ENCODE results near the gene SSR4. TPM values are rescaled to one million over a fixed set of nuclear protein-coding genes. Genes with fewer than 3 reads are reported as not detected.

The SSR4 gene
- total RNA-seq, 1 donor from 2014 or later, result 183 TPM

DNA sequence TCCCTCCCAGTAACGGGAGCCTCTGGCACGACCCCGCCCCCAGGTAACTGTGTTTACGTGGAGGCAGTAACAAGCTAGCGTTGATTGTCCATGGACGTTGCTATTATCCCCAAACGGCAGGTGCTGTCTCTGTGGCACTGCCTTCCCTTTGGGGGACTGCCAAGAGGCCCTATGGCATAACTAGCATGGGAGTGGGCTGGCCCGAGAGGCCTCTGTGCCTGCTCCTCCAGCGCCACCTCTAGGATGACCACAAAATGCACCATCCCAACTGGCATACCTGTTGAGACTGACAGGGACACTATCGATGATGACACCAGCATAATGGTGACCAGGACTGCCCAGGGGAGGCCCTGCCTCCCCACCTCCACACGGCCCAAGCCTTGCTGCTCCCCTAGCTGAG is 12.2 kb upstream of the SSR4 start:
- Mint-ChIP-seq H3K4me3 (no peak overlapping the region), H3K27ac (ENCODE audit: unreplicated experiment) (no peak overlapping the region), H3K36me3 (ENCODE audit: low read depth) (no peaks in the 10 kb centered on the region), H3K9me3 (no peaks in the 10 kb centered on the region), H3K27me3 (ENCODE audit: low read depth) (no peaks in the 10 kb centered on the region), H3K4me1 (peaks cover 8% of the 10 kb centered on the region)
- TF ChIP-seq, protein P1, sequence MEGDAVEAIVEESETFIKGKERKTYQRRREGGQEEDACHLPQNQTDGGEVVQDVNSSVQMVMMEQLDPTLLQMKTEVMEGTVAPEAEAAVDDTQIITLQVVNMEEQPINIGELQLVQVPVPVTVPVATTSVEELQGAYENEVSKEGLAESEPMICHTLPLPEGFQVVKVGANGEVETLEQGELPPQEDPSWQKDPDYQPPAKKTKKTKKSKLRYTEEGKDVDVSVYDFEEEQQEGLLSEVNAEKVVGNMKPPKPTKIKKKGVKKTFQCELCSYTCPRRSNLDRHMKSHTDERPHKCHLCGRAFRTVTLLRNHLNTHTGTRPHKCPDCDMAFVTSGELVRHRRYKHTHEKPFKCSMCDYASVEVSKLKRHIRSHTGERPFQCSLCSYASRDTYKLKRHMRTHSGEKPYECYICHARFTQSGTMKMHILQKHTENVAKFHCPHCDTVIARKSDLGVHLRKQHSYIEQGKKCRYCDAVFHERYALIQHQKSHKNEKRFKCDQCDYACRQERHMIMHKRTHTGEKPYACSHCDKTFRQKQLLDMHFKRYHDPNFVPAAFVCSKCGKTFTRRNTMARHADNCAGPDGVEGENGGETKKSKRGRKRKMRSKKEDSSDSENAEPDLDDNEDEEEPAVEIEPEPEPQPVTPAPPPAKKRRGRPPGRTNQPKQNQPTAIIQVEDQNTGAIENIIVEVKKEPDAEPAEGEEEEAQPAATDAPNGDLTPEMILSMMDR (conservative IDR thresholded peaks at IDR 0.05), result no peak
- DNase-seq (ENCODE audit: low read depth, low spot score), result no peak

DNA sequence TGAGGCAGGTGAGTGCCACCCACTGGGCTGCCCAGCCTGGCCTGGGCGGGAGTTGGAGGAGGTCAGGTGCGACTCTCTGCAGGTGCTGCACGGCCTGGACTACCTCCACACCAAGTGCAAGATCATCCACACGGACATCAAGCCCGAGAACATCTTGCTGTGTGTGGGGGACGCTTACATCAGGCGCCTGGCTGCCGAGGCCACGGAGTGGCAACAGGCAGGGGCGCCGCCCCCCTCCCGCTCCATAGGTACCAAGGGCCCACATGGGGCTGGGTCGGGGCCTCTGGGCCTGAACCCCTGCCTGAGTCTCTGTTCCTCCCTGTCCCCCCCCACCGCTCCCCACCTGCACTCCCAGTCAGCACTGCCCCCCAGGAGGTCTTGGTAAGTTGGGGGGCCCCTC is 11.6 kb upstream of the SSR4 start:
- Mint-ChIP-seq H3K27ac (ENCODE audit: unreplicated experiment) (no peak overlapping the region), H3K4me3 (no peak overlapping the region), H3K4me1 (peaks cover 8% of the 10 kb centered on the region), H3K9me3 (no peaks in the 10 kb centered on the region), H3K36me3 (ENCODE audit: low read depth) (peaks cover 2% of the 10 kb centered on the region), H3K27me3 (ENCODE audit: low read depth) (no peaks in the 10 kb centered on the region)
- DNase-seq (ENCODE audit: low read depth, low spot score), result no peak
- TF ChIP-seq, protein P1 (conservative IDR thresholded peaks at IDR 0.05), result no peak

DNA sequence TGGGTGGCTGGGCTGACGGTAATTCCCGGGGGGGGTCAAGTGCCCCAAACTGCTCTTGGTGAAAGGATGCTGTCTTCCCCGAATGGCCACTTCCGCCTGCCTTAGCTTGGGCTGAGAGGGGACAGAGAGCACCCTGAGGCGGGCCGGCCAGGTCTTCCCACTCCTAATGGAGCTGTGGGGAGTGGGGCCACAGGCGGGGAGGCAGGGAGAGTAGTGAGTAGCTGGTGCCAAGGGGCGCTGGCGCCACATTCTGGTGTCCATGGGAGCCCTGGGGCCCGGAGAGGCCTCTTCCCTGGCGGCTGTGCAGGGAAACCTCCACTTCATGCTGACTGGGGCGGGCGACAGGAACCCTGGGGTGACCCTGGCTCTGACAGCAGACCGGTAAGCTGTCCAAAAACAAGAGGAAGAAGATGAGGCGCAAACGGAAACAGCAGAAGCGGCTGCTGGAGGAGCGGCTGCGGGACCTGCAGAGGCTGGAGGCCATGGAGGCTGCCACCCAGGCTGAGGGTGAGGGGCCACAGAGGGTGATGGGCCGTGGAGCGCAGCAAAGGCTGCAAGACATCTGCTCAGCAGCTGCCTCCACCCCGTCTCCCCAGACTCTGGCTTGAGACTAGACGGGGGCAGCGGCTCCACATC is 11.0 kb upstream of the SSR4 start:
- Mint-ChIP-seq H3K36me3 (ENCODE audit: low read depth) (peaks cover 2% of the 10 kb centered on the region), H3K9me3 (no peaks in the 10 kb centered on the region), H3K4me1 (peaks cover 8% of the 10 kb centered on the region), H3K27me3 (ENCODE audit: low read depth) (no peaks in the 10 kb centered on the region), H3K4me3 (no peak overlapping the region), H3K27ac (ENCODE audit: unreplicated experiment) (no peak overlapping the region)
- no peak for DNase-seq (ENCODE audit: low read depth, low spot score)
- TF ChIP-seq, protein P1 (conservative IDR thresholded peaks at IDR 0.05), result no peak

DNA sequence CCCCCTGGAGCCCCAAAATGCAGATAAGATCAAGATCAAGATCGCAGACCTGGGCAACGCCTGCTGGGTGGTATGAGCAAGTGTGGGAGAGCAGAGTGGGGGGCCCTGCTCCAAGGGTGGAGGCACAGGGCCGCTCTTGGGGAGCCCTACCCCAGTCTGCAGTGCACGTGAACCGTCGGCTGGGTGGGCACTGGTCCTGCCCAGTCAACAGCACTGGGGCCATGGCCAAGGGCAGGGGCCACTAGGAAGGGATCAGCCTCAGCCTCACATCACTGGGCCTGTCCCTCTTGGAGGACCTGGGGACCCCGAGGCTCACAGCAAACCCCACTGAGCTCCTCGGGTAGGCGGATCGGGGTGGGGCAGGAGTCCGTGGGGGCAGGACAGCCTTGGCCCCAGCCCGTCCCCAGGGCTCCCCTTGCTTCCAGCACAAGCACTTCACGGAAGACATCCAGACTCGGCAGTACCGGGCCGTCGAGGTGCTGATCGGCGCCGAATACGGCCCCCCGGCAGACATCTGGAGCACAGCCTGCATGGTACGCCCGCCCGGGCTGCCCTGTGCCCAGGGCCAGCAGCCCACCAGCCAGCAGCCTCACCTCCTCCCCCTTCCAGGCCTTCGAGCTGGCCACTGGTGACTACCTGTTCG is 10.0 kb upstream of the SSR4 start:
- no peaks in the 10 kb centered on the region for H3K27me3 Mint-ChIP-seq (ENCODE audit: low read depth)
- DNase-seq (ENCODE audit: low read depth, low spot score), result no peak
- peaks cover 8% of the 10 kb centered on the region for H3K4me1 Mint-ChIP-seq
- peaks cover 2% of the 10 kb centered on the region for H3K36me3 Mint-ChIP-seq (ENCODE audit: low read depth)
- H3K27ac Mint-ChIP-seq (ENCODE audit: unreplicated experiment), result no peak overlapping the region
- H3K9me3 Mint-ChIP-seq, result no peaks in the 10 kb centered on the region
- no peak overlapping the region for H3K4me3 Mint-ChIP-seq
- TF ChIP-seq, protein P1 (conservative IDR thresholded peaks at IDR 0.05), result no peak

DNA sequence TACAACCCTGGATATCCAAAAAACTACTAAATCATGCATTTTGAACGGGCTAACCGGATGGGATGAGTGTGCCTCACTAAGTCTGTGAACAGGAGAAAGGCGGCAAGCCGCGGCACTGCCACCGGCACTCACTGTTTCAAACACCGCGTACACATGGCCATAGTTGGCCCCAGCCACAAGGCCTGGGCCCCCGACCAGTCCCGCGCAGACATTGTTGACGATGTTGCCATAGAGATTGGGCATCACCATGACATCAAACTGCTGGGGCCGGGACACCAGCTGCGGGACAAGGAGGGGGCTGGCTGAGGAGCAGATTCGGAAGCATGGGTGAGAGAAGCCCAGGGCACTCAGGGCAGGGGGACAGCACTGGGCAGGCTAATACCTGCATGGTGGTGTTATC is 7.8 kb upstream of the SSR4 start:
- peaks cover 2% of the 10 kb centered on the region for H3K36me3 Mint-ChIP-seq (ENCODE audit: low read depth)
- no peak for DNase-seq (ENCODE audit: low read depth, low spot score)
- no peaks in the 10 kb centered on the region for H3K4me1 Mint-ChIP-seq
- no peaks in the 10 kb centered on the region for H3K9me3 Mint-ChIP-seq
- H3K27ac Mint-ChIP-seq (ENCODE audit: unreplicated experiment), result no peak overlapping the region
- no peak overlapping the region for H3K4me3 Mint-ChIP-seq
- no peaks in the 10 kb centered on the region for H3K27me3 Mint-ChIP-seq (ENCODE audit: low read depth)
- TF ChIP-seq, protein P1 (conservative IDR thresholded peaks at IDR 0.05), result no peak

Measured in neural crest cell (in vitro differentiated cells).